ENCODE results near the gene RPS10.

DNA sequence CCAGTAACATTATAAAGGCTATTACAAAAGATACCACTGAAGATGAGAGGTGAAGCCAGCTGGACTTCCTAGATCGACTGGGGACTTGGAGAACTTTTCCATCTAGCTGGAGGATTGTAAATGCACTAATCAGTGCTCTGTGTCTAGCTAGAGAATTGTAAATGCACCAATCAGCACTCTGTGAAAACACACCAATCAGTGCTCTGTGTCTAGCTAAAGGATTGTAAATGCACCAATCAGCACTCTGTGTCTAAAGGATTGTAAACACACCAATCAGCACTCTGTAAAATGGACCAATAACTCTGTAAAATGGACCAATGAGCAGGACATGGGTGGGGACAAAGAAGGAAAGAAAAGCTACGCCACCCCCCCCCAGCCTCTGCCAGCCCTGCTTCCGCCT, 13.6 kb upstream of the RPS10 start:
- TF ChIP-seq, protein P1, sequence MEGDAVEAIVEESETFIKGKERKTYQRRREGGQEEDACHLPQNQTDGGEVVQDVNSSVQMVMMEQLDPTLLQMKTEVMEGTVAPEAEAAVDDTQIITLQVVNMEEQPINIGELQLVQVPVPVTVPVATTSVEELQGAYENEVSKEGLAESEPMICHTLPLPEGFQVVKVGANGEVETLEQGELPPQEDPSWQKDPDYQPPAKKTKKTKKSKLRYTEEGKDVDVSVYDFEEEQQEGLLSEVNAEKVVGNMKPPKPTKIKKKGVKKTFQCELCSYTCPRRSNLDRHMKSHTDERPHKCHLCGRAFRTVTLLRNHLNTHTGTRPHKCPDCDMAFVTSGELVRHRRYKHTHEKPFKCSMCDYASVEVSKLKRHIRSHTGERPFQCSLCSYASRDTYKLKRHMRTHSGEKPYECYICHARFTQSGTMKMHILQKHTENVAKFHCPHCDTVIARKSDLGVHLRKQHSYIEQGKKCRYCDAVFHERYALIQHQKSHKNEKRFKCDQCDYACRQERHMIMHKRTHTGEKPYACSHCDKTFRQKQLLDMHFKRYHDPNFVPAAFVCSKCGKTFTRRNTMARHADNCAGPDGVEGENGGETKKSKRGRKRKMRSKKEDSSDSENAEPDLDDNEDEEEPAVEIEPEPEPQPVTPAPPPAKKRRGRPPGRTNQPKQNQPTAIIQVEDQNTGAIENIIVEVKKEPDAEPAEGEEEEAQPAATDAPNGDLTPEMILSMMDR (IDR thresholded peaks at IDR 0.05): no peak
- TF ChIP-seq POLR2A (IDR thresholded peaks at IDR 0.05): no peak
